Fibroblast of skin of right quadriceps (primary cell): Measurements from ENCODE around the gene ASL.
"Not testable (repeated sequence)": the region's sequence is repeated elsewhere in the genome, so short reads cannot be mapped to it uniquely, and the experiment has no call there.

Experiments
- DNase-seq: peaks from one replicate; pipeline ENCODE4 v3.0.0-alpha.2; 2013

Gene ASL

DNA sequence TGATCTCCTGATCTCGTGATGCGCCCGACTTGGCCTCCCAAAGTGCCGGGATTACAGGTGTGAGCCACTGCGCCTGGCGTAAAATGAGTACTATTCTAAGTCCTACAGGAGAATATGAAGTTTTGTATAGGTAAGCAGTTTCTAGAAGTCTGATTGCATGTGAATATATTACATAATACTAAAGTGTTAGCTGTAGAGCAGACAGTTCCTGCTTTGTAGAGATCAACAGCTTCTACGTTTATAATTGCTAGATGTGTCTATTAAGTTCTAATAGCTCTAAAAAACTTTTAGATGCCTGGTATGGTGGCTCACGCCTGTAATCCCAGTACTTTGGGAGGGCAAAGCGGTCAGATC, 47.5 kb downstream of the ASL start:
- DNase-seq: no peak

DNA sequence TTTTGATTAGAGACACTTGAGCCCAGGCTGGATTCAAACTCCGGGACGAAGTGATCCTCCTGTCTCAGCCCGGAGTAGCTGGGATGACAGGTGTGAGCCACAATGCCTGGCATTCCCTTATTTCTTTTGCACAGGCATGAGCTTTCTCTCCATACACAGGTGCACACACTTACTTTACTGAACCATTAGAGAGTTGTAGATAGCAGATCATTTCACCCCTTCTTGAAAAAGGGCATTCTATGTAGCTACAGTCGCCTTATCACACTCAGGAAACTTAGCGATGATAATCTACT, 48.9 kb downstream of the ASL start:
- DNase-seq: not testable (repeated sequence)

DNA sequence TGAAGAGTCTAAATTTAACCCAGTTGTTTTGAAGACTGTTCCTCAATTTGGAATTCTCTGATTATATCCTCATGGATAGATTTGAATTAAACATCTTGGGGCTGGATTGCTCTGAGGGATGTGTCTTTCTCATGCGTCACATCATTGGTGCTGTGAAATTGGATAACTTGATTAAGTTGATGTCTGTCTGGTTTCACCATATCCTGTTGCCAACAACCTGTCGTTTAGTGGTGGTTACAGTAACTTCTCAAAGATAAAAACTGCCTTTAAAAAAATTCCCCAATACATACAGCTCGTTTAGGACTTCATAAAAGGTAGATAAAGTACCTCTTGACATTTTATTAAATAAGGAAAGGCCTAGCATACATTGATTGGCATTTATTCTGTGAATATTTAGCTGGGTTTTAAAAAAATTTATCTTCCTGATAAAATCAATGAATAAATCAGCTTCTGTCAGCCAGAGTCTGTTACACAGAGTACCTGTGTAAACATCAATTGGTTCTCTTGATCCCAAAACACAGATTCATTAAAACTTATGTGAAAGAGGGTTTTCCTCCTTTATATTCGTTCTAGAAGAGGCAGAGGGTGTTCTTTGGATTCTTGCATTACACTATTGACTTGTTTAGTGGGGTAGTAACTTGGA, 49.6 kb downstream of the ASL start:
- peak; percentile 45 for DNase-seq

DNA sequence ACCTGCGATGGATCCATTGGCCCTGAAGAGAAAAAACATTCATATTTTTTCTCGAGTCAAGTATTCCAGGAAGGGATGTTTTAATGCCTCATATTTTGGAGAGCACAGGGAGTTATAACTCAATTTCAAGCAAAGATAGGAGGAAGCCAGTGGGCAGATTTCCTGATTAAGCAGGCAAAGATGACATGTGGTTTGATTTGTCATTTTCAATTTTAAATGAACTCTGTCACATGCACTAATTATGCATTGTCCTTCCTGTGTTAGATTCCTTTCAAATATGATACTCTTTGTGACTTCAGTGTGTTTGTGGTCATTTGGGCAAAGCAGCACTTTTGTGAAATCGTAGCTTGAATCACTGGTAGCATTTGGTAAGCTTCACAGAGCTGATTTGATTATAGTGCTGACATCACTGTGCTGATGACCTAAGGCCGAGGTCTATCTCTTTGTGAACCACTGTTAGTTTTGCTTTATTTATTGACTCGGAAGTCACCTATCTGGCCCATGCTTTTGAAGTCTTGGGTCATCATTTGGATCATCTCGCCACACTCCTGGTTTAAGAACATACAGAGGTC, 50.2 kb downstream of the ASL start:
- not testable (repeated sequence) for DNase-seq

DNA sequence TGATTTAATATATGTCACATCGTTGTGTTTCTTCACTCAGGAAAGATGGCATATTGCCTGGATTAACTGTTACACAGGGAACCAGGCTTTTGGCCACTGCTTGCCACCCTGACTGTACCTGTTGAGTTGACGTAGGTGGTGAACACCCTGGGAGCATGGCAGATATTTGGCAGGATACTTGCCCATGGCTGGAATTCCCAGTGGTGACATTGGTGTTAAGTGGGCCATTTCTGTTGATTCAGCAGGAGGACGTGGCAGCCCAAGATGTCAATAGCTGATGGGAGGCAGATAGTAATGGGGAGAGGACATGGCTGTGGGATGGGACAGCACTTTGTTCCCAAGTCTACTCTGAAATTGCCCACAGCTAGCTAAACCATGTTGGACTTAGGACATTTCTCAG, 51.6 kb downstream of the ASL start:
- not testable (repeated sequence) for DNase-seq

DNA sequence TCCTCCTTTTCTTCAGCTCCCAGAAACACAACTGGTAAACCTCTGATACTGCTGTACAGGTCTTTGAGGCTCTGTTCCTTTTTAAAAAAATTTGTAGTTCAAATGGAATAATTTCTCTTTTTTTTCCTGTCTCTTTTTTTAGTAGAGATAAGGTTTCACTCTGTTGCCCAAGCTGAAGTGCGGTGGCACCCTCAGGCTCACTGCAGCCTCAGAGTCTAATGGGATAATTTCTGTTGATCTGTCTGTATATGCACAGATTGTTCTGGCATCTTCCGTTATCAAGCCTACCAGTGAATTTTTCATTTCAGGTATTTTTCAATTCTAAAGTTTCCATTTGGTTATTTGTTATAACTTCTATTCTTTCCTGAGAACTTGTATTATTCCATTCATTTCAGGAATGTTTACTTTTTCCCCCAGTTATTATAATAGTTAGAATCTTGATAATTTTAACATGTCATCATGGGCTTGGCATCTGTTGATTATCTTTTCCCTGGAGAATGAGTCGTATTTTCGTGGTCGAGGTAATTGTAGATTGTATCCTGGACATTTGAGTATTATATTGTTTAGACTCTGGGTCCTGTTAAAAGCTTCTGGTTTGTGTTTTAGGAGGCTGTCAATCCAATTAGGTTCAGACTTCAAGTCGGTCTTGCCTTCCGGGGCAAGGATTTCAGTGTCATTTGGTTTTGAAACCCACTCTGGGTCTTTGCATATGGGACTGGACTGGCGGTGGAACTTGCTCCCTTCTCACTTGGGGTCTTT, 63.6 kb downstream of the ASL start:
- DNase-seq: peak; percentile 54

DNA sequence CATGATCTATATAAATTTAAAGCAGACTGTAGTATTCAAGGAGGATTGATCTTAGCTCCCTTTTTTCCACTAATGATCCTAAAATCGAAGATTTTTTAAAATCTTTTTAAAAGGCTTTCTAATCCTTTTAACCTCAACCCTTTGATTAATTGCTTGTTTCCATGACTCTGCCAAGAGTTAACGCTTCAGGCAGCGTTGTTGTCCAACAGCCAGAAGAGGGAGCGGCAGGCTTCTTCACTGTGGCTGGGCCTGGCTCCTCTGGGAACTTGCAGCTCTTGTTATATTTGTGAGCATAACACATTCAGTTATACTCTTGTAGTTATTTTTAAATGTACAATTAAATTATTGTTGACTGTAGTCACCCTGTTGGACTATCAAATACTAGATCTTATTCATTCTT, 65.3 kb downstream of the ASL start:
- peak; percentile 77 for DNase-seq

DNA sequence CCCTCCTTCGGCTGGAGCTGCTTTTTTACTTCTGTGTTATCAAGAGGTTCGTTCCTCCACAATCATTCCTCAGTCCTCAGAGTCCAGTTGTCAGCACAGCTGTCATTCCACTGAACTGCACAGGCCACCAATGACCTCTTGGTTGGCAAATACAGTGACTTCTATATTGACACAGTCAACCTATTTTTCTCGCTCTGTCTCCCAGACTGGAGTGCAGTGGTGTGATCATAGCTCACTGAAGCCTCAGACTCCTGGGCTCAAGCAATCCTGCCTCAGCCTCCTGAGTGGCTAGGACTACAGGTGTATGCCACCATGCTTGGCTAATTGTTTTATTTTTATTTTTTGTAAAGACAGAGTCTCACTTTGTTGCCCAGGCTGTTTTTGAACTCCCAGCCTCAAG, 66.7 kb downstream of the ASL start:
- DNase-seq: no peak

DNA sequence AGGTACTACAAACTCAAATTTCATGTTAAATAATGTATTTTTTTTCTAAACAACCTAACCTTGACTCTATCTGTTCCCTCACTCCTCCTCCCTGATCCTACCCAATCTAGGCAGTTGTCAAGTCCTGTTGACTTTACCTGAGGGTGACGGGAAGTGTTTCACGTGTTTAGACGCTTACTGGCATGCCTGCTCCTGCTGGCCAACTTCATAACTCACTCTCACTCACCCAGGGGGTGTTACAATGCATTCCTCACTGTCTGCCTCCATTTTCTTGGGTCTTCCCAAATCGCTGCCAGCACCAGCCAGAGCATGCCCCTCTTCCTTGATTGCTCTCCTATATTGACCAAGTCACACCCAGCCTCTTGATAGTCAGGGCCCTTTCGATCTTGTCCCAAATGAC, 67.4 kb downstream of the ASL start:
- DNase-seq: no peak
